Liver (tissue), 9 donors: ENCODE data around the gene FALEC. TPM values are rescaled to one million over a fixed set of nuclear protein-coding genes. Genes with fewer than 3 reads are reported as not detected.
A peak's percentile ranks its signal among the peaks of the same experiment; 100 is the strongest.

Experiments
- DNase-seq: peaks from one replicate; pipeline ENCODE4 v3.0.0-alpha.2; 2017; ENCODE audit warnings: low spot score
- H3K27ac ChIP-seq, 2 donors: one replicate each; pipeline ENCODE4 v1.7.0; 2013; ENCODE audit warnings: inconsistent platforms in 2 of 2, low read length in 2 of 2, control low read depth in 1 of 2, low read depth in 1 of 2, mild to moderate bottlenecking in 1 of 2
- H3K27me3 ChIP-seq, 4 donors: one replicate each; pipeline versions ENCODE4 v1.6.1 to v1.7.0; 2013; ENCODE audit warnings: low read length in 3 of 4, inconsistent platforms in 1 of 4, mild to moderate bottlenecking in 1 of 4, moderate library complexity in 1 of 4; ENCODE audit not compliant: control insufficient read depth in 4 of 4, insufficient read depth in 4 of 4
- H3K36me3 ChIP-seq, 4 donors: one replicate each; pipeline versions ENCODE4 v1.6.1 to v1.7.0; 2013; ENCODE audit warnings: low read length in 3 of 4, mild to moderate bottlenecking in 3 of 4, low read depth in 1 of 4, moderate library complexity in 1 of 4; ENCODE audit not compliant: control insufficient read depth in 4 of 4, insufficient read depth in 3 of 4
- H3K4me1 ChIP-seq, 4 donors: one replicate each; pipeline versions ENCODE4 v1.6.1 to v1.7.0; 2013; ENCODE audit warnings: low read length in 3 of 4, mild to moderate bottlenecking in 3 of 4, moderate library complexity in 1 of 4; ENCODE audit not compliant: control insufficient read depth in 4 of 4, insufficient read depth in 4 of 4
- H3K4me3 ChIP-seq, 3 donors: one replicate each; pipeline versions ENCODE4 v1.6.1 to v1.7.0; 2013; ENCODE audit warnings: low read length in 3 of 3, control low read depth in 1 of 3, low read depth in 1 of 3, mild to moderate bottlenecking in 1 of 3
- H3K9ac ChIP-seq, 2 donors: one replicate each; pipeline ENCODE4 v1.7.0; 2013; ENCODE audit warnings: low read length in 2 of 2, mild to moderate bottlenecking in 2 of 2, moderate library complexity in 2 of 2, control low read depth in 1 of 2, low read depth in 1 of 2
- H3K9me3 ChIP-seq, 4 donors: one replicate each; pipeline versions ENCODE4 v1.6.1 to v1.7.0; 2013; ENCODE audit warnings: low read length in 3 of 4; ENCODE audit not compliant: control insufficient read depth in 4 of 4
- CTCF ChIP-seq: fragments of 150-350 bp; IDR thresholded peaks from 2 replicates; pipeline ENCODE4 v1.5.1; 2017; ENCODE audit warnings: improper control_type of control experiment, low read depth, low read length; ENCODE audit not compliant: missing input control
- EGR1 ChIP-seq, 2 donors: IDR thresholded peaks; 2 replicates each; pipeline ENCODE4 v1.6.1; 2016 to 2018; ENCODE audit warnings: antibody characterized with exemption in 2 of 2, low read depth in 2 of 2
- FOXA1 ChIP-seq: IDR thresholded peaks from 2 replicates; pipeline ENCODE4 v1.6.1; 2016; ENCODE audit warnings: antibody characterized with exemption
- FOXA2 ChIP-seq: IDR thresholded peaks from 2 replicates; pipeline ENCODE4 v1.6.1; 2016; ENCODE audit warnings: antibody characterized with exemption
- GABPA ChIP-seq, 2 donors: IDR thresholded peaks in 1 of 2; conservative IDR thresholded peaks in 1 of 2; 2 replicates each; pipeline ENCODE4 v1.6.1; 2016; ENCODE audit warnings: antibody characterized with exemption in 2 of 2, mild to moderate bottlenecking in 1 of 2, moderate library complexity in 1 of 2
- HNF4A ChIP-seq, 2 donors: conservative IDR thresholded peaks; 2 replicates each; pipeline ENCODE4 v1.6.1; 2016; ENCODE audit warnings: antibody characterized with exemption in 2 of 2, mild to moderate bottlenecking in 2 of 2
- HNF4G ChIP-seq: IDR thresholded peaks from 2 replicates; pipeline ENCODE4 v1.6.1; 2016; ENCODE audit warnings: antibody characterized with exemption
- JUND ChIP-seq, 2 donors: IDR thresholded peaks; 2 replicates each; pipeline ENCODE4 v1.6.1; 2016; ENCODE audit warnings: antibody characterized with exemption in 2 of 2
- NR2F2 ChIP-seq: IDR thresholded peaks from 2 replicates; pipeline ENCODE4 v1.6.1; 2016; ENCODE audit warnings: antibody characterized with exemption
- RAD21 ChIP-seq, 2 donors: IDR thresholded peaks; 2 replicates each; pipeline ENCODE4 v1.6.1; 2016; ENCODE audit warnings: antibody characterized with exemption in 2 of 2, mild to moderate bottlenecking in 2 of 2
- RXRA ChIP-seq, 2 donors: IDR thresholded peaks; 2 replicates each; pipeline ENCODE4 v1.6.1; 2017 to 2018; ENCODE audit warnings: antibody characterized with exemption in 2 of 2, mild to moderate bottlenecking in 1 of 2
- TAF1 ChIP-seq: conservative IDR thresholded peaks from 2 replicates; pipeline ENCODE4 v1.6.1; 2016; ENCODE audit warnings: antibody characterized with exemption, mild to moderate bottlenecking
- YY1 ChIP-seq: IDR thresholded peaks from 2 replicates; pipeline ENCODE4 v1.6.1; 2016; ENCODE audit warnings: antibody characterized with exemption, mild to moderate bottlenecking
- ZBTB33 ChIP-seq: IDR thresholded peaks from 2 replicates; pipeline ENCODE4 v1.6.1; 2016; ENCODE audit warnings: antibody characterized with exemption
- WGBS: extraction: QIAGEN DNeasy Blood & Tissue Kit; methylation state at CpG from one replicate; pipeline ENCODE4 v1.1.7; 2013; 5-methylcytosine and 5-hydroxymethylcytosine counted together
- polyA plus RNA-seq, 2 donors: library from polyadenylated mRNA; stranded (reverse) in 1 of 2; unstranded in 1 of 2; fragments of 200-250 nt in 1 of 2; fragments of >200 nt in 1 of 2; fragmentation: Nextera tagmentation in 1 of 2; extraction: Ambion mirVana in 1 of 2; gene quantifications; one replicate each; pipeline versions ENCODE4 v1.2.1 to v1.2.3, GENCODE V29; 2013 to 2015
- total RNA-seq, 2 donors: library from RNA; depleted of rRNA; stranded (reverse); fragments of >200 nt; gene quantifications; one replicate each; pipeline ENCODE4 v1.2.3, GENCODE V29; 2014
- TF ChIP-seq, protein P1 (sequence below): IDR thresholded peaks from 2 replicates; pipeline ENCODE4 v1.6.1; 2016; ENCODE audit warnings: antibody characterized with exemption, mild to moderate bottlenecking
- TF ChIP-seq, protein P2 (sequence below): IDR thresholded peaks from 2 replicates; pipeline ENCODE4 v1.6.1; 2016; ENCODE audit warnings: antibody characterized with exemption
- TF ChIP-seq, protein P3 (sequence below): IDR thresholded peaks from 2 replicates; pipeline ENCODE4 v1.6.1; 2016; ENCODE audit warnings: antibody characterized with exemption
- donor health status: healthy.
- donor health status: healthy.
- donor health status: healthy.
- donor health status: healthy.
- donor health status: healthy.

FALEC gene
- total and polyA plus RNA-seq, 4 donors: not detected

DNA sequence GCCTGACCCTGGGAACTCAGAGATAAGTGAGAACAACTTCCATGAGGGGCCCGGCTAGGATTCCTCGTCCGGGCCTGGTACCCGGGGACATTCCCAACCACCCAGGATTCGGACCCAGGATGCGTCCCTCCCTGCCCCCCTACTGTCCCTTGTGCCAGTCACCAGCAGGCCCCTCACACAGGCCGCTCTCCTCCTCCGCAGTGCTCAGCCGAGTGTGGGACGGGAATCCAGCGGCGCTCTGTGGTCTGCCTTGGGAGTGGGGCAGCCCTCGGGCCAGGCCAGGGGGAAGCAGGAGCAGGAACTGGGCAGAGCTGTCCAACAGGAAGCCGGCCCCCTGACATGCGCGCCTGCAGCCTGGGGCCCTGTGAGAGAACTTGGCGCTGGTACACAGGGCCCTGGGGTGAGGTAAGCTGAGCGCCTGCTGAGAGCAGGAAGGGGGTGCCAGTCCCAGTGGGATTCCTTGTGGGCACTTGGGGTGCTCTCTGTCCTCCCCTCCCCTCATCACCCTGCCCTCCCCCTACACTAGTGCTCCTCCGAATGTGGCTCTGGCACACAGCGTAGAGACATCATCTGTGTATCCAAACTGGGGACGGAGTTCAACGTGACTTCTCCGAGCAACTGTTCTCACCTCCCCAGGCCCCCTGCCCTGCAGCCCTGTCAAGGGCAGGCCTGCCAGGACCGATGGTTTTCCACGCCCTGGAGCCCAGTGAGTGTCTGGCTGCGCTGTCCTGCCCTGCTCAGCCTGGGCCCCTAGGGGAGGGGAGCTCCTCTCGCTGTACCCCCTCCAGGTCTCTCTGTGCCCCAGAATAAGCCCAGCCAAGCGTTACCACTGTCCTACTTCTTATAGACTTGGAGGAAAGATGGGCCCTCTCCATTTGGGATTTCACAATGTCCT, 43.5 kb downstream of the FALEC start:
- H3K9me3 ChIP-seq: no peaks in the 10 kb centered on the region
- peaks cover 10 to 38% (median 32%) of the 10 kb centered on the region in 4 donors for H3K4me1 ChIP-seq
- no peak for DNase-seq
- no peaks in the 10 kb centered on the region for H3K27me3 ChIP-seq
- peaks cover 0 to 11% (median 4%) of the 10 kb centered on the region in 4 donors for H3K36me3 ChIP-seq
- WGBS: 71% methylated on average over 28 of the region's 28 CpGs
- TF ChIP-seq, protein P1, sequence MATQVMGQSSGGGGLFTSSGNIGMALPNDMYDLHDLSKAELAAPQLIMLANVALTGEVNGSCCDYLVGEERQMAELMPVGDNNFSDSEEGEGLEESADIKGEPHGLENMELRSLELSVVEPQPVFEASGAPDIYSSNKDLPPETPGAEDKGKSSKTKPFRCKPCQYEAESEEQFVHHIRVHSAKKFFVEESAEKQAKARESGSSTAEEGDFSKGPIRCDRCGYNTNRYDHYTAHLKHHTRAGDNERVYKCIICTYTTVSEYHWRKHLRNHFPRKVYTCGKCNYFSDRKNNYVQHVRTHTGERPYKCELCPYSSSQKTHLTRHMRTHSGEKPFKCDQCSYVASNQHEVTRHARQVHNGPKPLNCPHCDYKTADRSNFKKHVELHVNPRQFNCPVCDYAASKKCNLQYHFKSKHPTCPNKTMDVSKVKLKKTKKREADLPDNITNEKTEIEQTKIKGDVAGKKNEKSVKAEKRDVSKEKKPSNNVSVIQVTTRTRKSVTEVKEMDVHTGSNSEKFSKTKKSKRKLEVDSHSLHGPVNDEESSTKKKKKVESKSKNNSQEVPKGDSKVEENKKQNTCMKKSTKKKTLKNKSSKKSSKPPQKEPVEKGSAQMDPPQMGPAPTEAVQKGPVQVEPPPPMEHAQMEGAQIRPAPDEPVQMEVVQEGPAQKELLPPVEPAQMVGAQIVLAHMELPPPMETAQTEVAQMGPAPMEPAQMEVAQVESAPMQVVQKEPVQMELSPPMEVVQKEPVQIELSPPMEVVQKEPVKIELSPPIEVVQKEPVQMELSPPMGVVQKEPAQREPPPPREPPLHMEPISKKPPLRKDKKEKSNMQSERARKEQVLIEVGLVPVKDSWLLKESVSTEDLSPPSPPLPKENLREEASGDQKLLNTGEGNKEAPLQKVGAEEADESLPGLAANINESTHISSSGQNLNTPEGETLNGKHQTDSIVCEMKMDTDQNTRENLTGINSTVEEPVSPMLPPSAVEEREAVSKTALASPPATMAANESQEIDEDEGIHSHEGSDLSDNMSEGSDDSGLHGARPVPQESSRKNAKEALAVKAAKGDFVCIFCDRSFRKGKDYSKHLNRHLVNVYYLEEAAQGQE: peak; percentile 33
- no peak for TF ChIP-seq FOXA2
- peak overlapping the region; percentile 4 to 100 for H3K27ac ChIP-seq
- H3K4me3 ChIP-seq: peak overlapping the region in 1 of 3 donors; percentile 21
- H3K9ac ChIP-seq: no peak overlapping the region

- no peak for DNase-seq
- H3K4me1 ChIP-seq: peaks cover 11 to 45% (median 37%) of the 10 kb centered on the region in 4 donors
- H3K9ac ChIP-seq: no peak overlapping the region
Measured at GRCh38 chr1:150559656-150560010, 44.1 kb downstream of the FALEC start.

More at GRCh38 chr1:150559656-150560010, 44.1 kb downstream of the FALEC start:
- peak overlapping the region; percentile 93 to 100 for H3K27ac ChIP-seq
- H3K4me3 ChIP-seq: no peak overlapping the region
- no peaks in the 10 kb centered on the region for H3K9me3 ChIP-seq
- no peaks in the 10 kb centered on the region for H3K27me3 ChIP-seq
- H3K36me3 ChIP-seq: peaks cover 0 to 11% (median 4%) of the 10 kb centered on the region in 4 donors
- 69% methylated on average over 10 of the region's 10 CpGs for WGBS
- no peak for TF ChIP-seq ZBTB33
- no peak for TF ChIP-seq JUND (IDR thresholded peaks at IDR 0.05)
- TF ChIP-seq GABPA (IDR thresholded peaks at IDR 0.05 in 1 of 2, conservative IDR thresholded peaks at IDR 0.05 in 1 of 2): no peak
- TF ChIP-seq YY1: no peak
- TF ChIP-seq HNF4G: no peak
- TF ChIP-seq RAD21 (IDR thresholded peaks at IDR 0.05): no peak
- TF ChIP-seq, protein P1: no peak
- no peak for TF ChIP-seq HNF4A (conservative IDR thresholded peaks at IDR 0.05)
- TF ChIP-seq TAF1: no peak
- TF ChIP-seq RXRA (IDR thresholded peaks at IDR 0.05): no peak
- TF ChIP-seq CTCF: no peak
- TF ChIP-seq, protein P2, sequence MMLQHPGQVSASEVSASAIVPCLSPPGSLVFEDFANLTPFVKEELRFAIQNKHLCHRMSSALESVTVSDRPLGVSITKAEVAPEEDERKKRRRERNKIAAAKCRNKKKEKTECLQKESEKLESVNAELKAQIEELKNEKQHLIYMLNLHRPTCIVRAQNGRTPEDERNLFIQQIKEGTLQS: no peak
- TF ChIP-seq FOXA2: no peak
- no peak for TF ChIP-seq NR2F2
- no peak for TF ChIP-seq EGR1 (IDR thresholded peaks at IDR 0.05; ENCODE audit: low read depth in 2 of 2)
- no peak for TF ChIP-seq FOXA1
- TF ChIP-seq, protein P3, sequence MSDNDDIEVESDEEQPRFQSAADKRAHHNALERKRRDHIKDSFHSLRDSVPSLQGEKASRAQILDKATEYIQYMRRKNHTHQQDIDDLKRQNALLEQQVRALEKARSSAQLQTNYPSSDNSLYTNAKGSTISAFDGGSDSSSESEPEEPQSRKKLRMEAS: no peak
